HCT116 (cell line): ENCODE results near the gene SLC6A18. TPM values are rescaled to one million over a fixed set of nuclear protein-coding genes. Genes with fewer than 3 reads are reported as not detected.

Experiments used
- ATAC-seq: fragments of 200-7000 bp; cut with Tn5 transposase; 2 replicates; pipeline ENCODE4 v1.9.1; 2020; ENCODE audit warnings: mild to moderate bottlenecking, moderate library complexity
- BruUV-seq: library from RNA; stranded (reverse); fragments of 400-500 nt; replicated peaks from 2 replicates; lab custom pipeline; 2021; lab: Mats Ljungman, UMichigan
- CTCF ChIA-PET: fragments of 300-600 bp; sonication (Branson Sonifier 250); formaldehyde crosslinking; loops from one replicate; lab custom pipeline; 2021; ENCODE audit warnings: antibody characterized with exemption; lab: Charles Lee
- POLR2A ChIA-PET: fragments of 300-600, 350-600 bp; sonication (Branson Sonifier 250); formaldehyde crosslinking; loops from one replicate; lab custom pipeline; 2021; ENCODE audit warnings: antibody characterized with exemption; lab: Charles Lee
- RAD21 ChIA-PET, 2 experiments: fragments of 300-600 bp; sonication (Branson Sonifier 250); formaldehyde crosslinking; loops; one replicate each; lab custom pipeline; 2023; ENCODE audit warnings: low total read pairs in 2 of 2; ENCODE audit not compliant: uncharacterized antibody in 2 of 2, unreplicated experiment in 2 of 2, low non-redundant PET in 1 of 2; lab: Charles Lee
- DNase-seq: peaks from one replicate; pipeline ENCODE4 v3.0.0-alpha.2; 2010; ENCODE audit warnings: low read depth, low spot score
- H2AFZ ChIP-seq: fragments of 200-600 bp; shearing (Covaris generic), sonication (generic); 2 replicates; pipeline ENCODE4 v1.6.1; 2017; ENCODE audit warnings: low read depth, mixed run types, mixed read lengths, antibody characterized with exemption, low read length; ENCODE audit not compliant: poor library complexity, severe bottlenecking
- H3K27ac ChIP-seq: 2 replicates; pipeline ENCODE4 v1.5.1; 2012; ENCODE audit warnings: low read depth, low read length
- H3K27me3 ChIP-seq: fragments of 200-600 bp; sonication (generic); 2 replicates; pipeline ENCODE4 v1.6.1; 2016; ENCODE audit warnings: mixed run types, low read length, mixed read lengths; ENCODE audit not compliant: insufficient read depth
- H3K36me3 ChIP-seq, 2 experiments: fragments of 200-500 bp in 1 of 2; fragments of 200-600 bp in 1 of 2; sonication (Bioruptor generic) in 1 of 2; sonication (generic) in 1 of 2; 2 replicates each; pipeline versions ENCODE4 v1.5.1 to v1.6.1; 2014 to 2016; ENCODE audit warnings: low read length in 2 of 2, inconsistent platforms in 1 of 2, mixed read lengths in 1 of 2, mixed run types in 1 of 2; ENCODE audit not compliant: insufficient read depth in 2 of 2, control insufficient read depth in 1 of 2
- H3K4me1 ChIP-seq, 2 experiments: fragments of 200-600 bp in 1 of 2; sonication (generic) in 1 of 2; 2 replicates each; pipeline versions ENCODE4 v1.5.1 to v1.6.1; 2012 to 2017; ENCODE audit warnings: low read length in 2 of 2, inconsistent platforms in 1 of 2, mild to moderate bottlenecking in 1 of 2, mixed read lengths in 1 of 2, mixed run types in 1 of 2, moderate library complexity in 1 of 2; ENCODE audit not compliant: insufficient read depth in 2 of 2, control insufficient read depth in 1 of 2
- H3K4me2 ChIP-seq: fragments of 200-600 bp; sonication (generic); 2 replicates; pipeline ENCODE4 v1.6.1; 2017; ENCODE audit warnings: mixed run types, low read length, mixed read lengths
- H3K4me3 ChIP-seq, 2 experiments: fragments of 200-600 bp in 1 of 2; sonication (generic) in 1 of 2; replicated peaks in 1 of 2; 2 replicates each; pipeline ENCODE4 v1.5.1; 2011 to 2016; ENCODE audit warnings: low read length in 2 of 2, control low read depth in 1 of 2, low read depth in 1 of 2, mild to moderate bottlenecking in 1 of 2, mixed read lengths in 1 of 2, mixed run types in 1 of 2
- H3K79me2 ChIP-seq: fragments of 200-600 bp; sonication (generic); 2 replicates; pipeline ENCODE4 v1.6.1; 2017; ENCODE audit warnings: mild to moderate bottlenecking, mixed run types, low read length, moderate library complexity, mixed read lengths; ENCODE audit not compliant: insufficient read depth
- H3K9ac ChIP-seq: fragments of 200-600 bp; sonication (generic); 2 replicates; pipeline ENCODE4 v1.6.1; 2016; ENCODE audit warnings: low read length, mixed read lengths
- H3K9me2 ChIP-seq: fragments of 200-600 bp; sonication (generic), shearing (Covaris generic); 2 replicates; pipeline ENCODE4 v1.6.1; 2017; ENCODE audit warnings: mixed run types, mild to moderate bottlenecking, moderate library complexity; ENCODE audit not compliant: insufficient read depth
- H3K9me3 ChIP-seq, 2 experiments: fragments of 200-500 bp in 1 of 2; fragments of 200-600 bp in 1 of 2; sonication (Bioruptor generic) in 1 of 2; sonication (generic) in 1 of 2; 2 replicates each; pipeline ENCODE4 v1.6.1; 2014 to 2017; ENCODE audit warnings: low read length in 2 of 2, mixed read lengths in 2 of 2, inconsistent platforms in 1 of 2, low read depth in 1 of 2, mild to moderate bottlenecking in 1 of 2, mixed run types in 1 of 2, moderate library complexity in 1 of 2; ENCODE audit not compliant: control insufficient read depth in 1 of 2, insufficient read depth in 1 of 2
- H4K20me1 ChIP-seq: fragments of 200-600 bp; sonication (generic), shearing (Covaris generic); 2 replicates; pipeline ENCODE4 v1.6.1; 2017; ENCODE audit warnings: mixed run types, mild to moderate bottlenecking, moderate library complexity; ENCODE audit not compliant: insufficient read depth
- ATF3 ChIP-seq: IDR thresholded peaks from 2 replicates; pipeline ENCODE4 v1.6.1; 2012
- CTCF ChIP-seq, 3 experiments: fragments of 200-600 bp in 1 of 3; sonication (generic) in 1 of 3; IDR thresholded peaks in 2 of 3; conservative IDR thresholded peaks in 1 of 3; 2 replicates each; pipeline ENCODE4 v1.5.1; 2012 to 2017; ENCODE audit warnings: low read depth in 2 of 3, low read length in 2 of 3, antibody characterized with exemption in 1 of 3, borderline replicate concordance in 1 of 3, control low read depth in 1 of 3, mild to moderate bottlenecking in 1 of 3, mixed read lengths in 1 of 3, mixed run types in 1 of 3, moderate library complexity in 1 of 3; ENCODE audit not compliant: insufficient read depth in 1 of 3
- EZH2phosphoT487 ChIP-seq: fragments of 200-600 bp; IDR thresholded peaks from 2 replicates; pipeline ENCODE4 v1.6.1; 2018; ENCODE audit warnings: antibody characterized with exemption, borderline replicate concordance
- REST ChIP-seq: IDR thresholded peaks from 2 replicates; pipeline ENCODE4 v1.6.1; 2012; ENCODE audit warnings: low read depth
- SIN3A ChIP-seq: IDR thresholded peaks from 2 replicates; pipeline ENCODE4 v1.6.1; 2012; ENCODE audit warnings: low read depth
- ZFX ChIP-seq: fragments of 450-650 bp; IDR thresholded peaks from 2 replicates; pipeline ENCODE4 v1.6.1; 2017
- ZNF274 ChIP-seq: fragments of 200-500 bp; sonication (Bioruptor generic); IDR thresholded peaks from 2 replicates; pipeline ENCODE4 v1.6.1; 2014; ENCODE audit warnings: mild to moderate bottlenecking, low read depth, low read length, inconsistent platforms
- intact Hi-C: fragments of 100-400 bp; cut with micrococcal nuclease; formaldehyde crosslinking; loops from 2 replicates; pipeline ENCODE4 v1.10.0; 2022
- total RNA-seq: library from RNA; stranded (reverse); gene quantifications from one replicate; pipeline ENCODE4 v1.2.1, GENCODE V29; 2021; ENCODE audit not compliant: unreplicated experiment

Gene SLC6A18
- total RNA-seq, 1 experiment from 2014 or later = not detected

DNA sequence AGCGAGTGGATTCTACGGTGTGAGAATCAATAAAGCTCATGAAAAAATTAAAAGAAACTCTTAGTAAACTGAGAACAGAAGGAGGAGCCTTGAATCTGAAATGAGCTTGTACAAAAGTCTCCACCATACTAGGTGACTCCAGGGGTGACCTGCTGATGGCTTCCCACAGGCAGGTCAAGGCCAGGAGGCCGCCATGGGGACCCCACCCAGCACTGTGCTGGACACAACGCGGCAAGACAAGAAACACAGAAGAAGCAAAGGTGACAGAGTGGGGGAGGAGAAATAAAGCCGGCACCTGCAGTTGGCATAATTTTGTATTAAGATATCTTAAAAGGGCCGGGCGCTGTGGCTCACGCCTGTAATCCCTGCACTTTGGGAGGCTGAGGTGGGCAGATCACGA lies 35.9 kb upstream of the SLC6A18 start:
- Histone ChIP-seq H3K9ac (no peak overlapping the region), H3K36me3 (no peaks in the 10 kb centered on the region), H3K27me3 (no peaks in the 10 kb centered on the region), H3K9me2 (no peaks in the 10 kb centered on the region), H4K20me1 (no peaks in the 10 kb centered on the region), H3K4me3 (no peak overlapping the region), H2AFZ (no peak overlapping the region), H3K4me1 (no peaks in the 10 kb centered on the region), H3K27ac (no peak overlapping the region), H3K79me2 (no peaks in the 10 kb centered on the region), H3K4me2 (no peak overlapping the region), H3K9me3 (no peaks in the 10 kb centered on the region)
- RAD21 ChIA-PET = no interaction called here
- DNase-seq = no peak
- no peak for ATAC-seq
- BruUV-seq = no TSS peak
- POLR2A ChIA-PET = no interaction called here
- intact Hi-C loops = no loop called here
- no peak for TF ChIP-seq ZFX
- TF ChIP-seq REST = no peak
- TF ChIP-seq ATF3 = no peak
- no peak for TF ChIP-seq CTCF (IDR thresholded peaks at IDR 0.05 in 2 of 3, conservative IDR thresholded peaks at IDR 0.05 in 1 of 3; ENCODE audit: borderline replicate concordance in 1 of 3, insufficient read depth in 1 of 3, low read depth in 2 of 3, low read length in 2 of 3)
- TF ChIP-seq SIN3A = no peak
- no peak for TF ChIP-seq ZNF274
- TF ChIP-seq EZH2phosphoT487 = no peak
- CTCF ChIA-PET = no interaction called here
